Prostate gland (tissue), 2 donors: ENCODE measurements around the gene PALM3. TPM values are rescaled to one million over a fixed set of nuclear protein-coding genes. Genes with fewer than 3 reads are reported as not detected.

Experiments
- DNase-seq: peaks from one replicate; pipeline ENCODE4 v3.0.0-alpha.2; 2019; ENCODE audit warnings: low spot score
- H3K27ac ChIP-seq, 2 donors: fragments of 200-600 bp; sonication (generic); 2 replicates each; pipeline ENCODE4 v1.5.1; 2017 to 2019
- H3K27me3 ChIP-seq: fragments of 200-600 bp; sonication (generic); replicated peaks from 2 replicates; pipeline ENCODE4 v1.5.1; 2019; ENCODE audit not compliant: insufficient read depth
- H3K36me3 ChIP-seq, 2 donors: fragments of 200-600 bp; sonication (generic); 1 replicate in 1 of 2; 2 replicates in 1 of 2; pipeline versions ENCODE4 v1.5.1 to v1.8.1; 2017 to 2019
- H3K4me1 ChIP-seq: fragments of 200-600 bp; sonication (generic); replicated peaks from 2 replicates; pipeline ENCODE4 v1.5.1; 2019
- H3K4me3 ChIP-seq, 2 donors: fragments of 200-600 bp; sonication (generic); 2 replicates each; pipeline ENCODE4 v1.5.1; 2017 to 2019
- H3K9me3 ChIP-seq: fragments of 200-600 bp; sonication (generic); 2 replicates; pipeline ENCODE4 v1.5.1; 2017
- POLR2A ChIP-seq: fragments of 450-650 bp; IDR thresholded peaks from one replicate; pipeline ENCODE4 v1.6.1; 2016; ENCODE audit warnings: antibody characterized with exemption, mild to moderate bottlenecking
- POLR2AphosphoS5 ChIP-seq: sonication (generic); formaldehyde crosslinking; IDR thresholded peaks from one replicate; pipeline ENCODE4 v1.6.1; 2017; ENCODE audit warnings: antibody characterized with exemption
- WGBS: methylation state at CpG from one replicate; pipeline ENCODE4 v1.1.5; 2018; 5-methylcytosine and 5-hydroxymethylcytosine counted together
- intact Hi-C: fragments of 100-400 bp; cut with DNase I; formaldehyde crosslinking; loops from one replicate; pipeline ENCODE4 v1.14.2; 2022
- total RNA-seq, 2 donors: library from RNA; depleted of rRNA; stranded (reverse); fragments of >200 nt; gene quantifications; one replicate each; pipeline ENCODE4 v1.1.0, GENCODE V29; 2016
- TF ChIP-seq, protein P1 (sequence below), 4 experiments: fragments of 200-600 bp in 2 of 4; fragments of 450-650 bp in 2 of 4; sonication (generic) in 2 of 4; IDR thresholded peaks; 1 replicate in 3 of 4; 2 replicates in 1 of 4; pipeline ENCODE4 v1.5.1; 2016 to 2019; ENCODE audit warnings: antibody characterized with exemption in 4 of 4, mild to moderate bottlenecking in 2 of 4, moderate library complexity in 2 of 4

Gene PALM3, protein sequence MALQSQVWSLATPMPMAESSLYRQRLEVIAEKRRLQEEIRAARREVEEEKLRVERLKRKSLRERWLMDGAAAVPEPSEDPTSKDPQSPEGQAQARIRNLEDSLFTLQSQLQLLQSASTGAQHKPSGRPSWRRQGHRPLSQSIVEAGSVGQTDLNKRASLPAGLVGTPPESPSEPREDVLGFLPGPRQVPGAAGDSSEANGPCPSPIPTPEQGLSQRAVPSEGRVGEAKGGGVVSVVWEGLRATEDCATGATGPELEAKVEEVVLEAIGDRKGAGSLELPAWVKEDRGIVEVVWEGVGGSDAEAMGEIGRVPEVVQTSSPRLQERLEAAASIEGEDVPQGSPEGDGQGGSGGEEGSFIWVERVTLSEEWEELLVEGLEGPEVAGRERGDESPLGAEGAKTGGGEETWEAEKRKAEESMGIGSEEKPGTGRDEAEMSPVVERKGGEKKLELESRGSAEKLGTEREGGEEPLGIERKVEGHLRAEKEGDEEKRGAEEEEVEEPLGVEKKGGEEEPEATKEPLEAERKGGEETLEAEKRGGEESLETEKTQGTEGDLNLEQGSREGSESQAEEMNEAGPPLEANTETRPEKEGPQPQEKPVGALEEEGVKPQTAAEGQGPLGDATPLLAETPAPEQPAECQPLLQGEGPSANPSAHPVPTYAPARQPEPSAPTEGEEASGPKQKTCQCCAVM
- total RNA-seq, result 10 to 100 TPM in 1 of 2 donors, 1 to 10 TPM in 1; 1.8 to 16.1 TPM

DNA sequence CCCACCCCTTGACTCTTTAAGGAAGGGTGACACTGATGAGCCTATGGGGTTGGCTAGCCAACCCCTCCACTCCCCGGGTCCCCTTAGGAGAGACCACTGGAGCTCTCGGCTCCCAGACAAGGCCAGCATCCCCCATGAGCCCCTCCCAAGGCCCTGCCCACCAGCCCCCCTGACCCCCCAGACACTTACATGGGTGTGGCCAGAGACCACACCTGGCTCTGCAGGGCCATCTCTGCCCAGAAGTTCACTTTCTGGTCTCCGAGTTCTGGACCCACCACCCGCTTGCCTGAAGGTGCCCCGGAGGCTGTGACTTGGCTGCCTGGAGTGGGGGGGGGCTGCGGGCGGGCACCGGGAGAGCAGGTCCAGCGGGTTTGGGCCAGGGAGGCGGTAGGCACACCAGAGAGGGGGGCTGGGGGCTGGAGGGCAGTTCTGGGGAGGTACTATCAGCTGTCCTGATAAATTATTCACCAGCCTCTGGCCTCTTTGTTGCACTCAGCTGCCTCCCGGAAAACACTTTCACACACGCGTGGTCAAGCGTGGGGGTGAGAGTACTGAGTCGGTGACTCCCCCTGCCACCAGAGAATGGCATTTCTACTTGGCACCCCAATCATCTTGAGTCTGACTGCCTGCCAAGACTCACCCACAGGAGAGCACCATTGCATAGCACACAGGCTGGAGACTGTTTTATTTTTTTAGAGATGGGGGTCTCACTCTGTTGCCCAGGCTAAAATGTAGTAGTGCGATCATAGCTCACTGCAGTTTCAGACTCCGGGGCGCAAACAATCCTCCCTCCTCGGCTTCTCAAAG lies at the start of gene PALM3:
PALM3 (minus strand) TSS at position 326 of the 807 bp plus-strand sequence; CDS start at position 230, 96 bp downstream.
- H3K27ac ChIP-seq, result peak within 1 kb of the TSS in 1 of 2 donors; percentile 36
- H3K36me3 ChIP-seq, result no peaks in the 10 kb centered on the region
- no peaks in the 10 kb centered on the region for H3K9me3 ChIP-seq
- intact Hi-C loops, result no loop called here
- no peak within 1 kb of the TSS for H3K4me3 ChIP-seq
- TF ChIP-seq POLR2A (no peak), POLR2AphosphoS5 (peak; percentile 9)
- TF ChIP-seq, protein P1, sequence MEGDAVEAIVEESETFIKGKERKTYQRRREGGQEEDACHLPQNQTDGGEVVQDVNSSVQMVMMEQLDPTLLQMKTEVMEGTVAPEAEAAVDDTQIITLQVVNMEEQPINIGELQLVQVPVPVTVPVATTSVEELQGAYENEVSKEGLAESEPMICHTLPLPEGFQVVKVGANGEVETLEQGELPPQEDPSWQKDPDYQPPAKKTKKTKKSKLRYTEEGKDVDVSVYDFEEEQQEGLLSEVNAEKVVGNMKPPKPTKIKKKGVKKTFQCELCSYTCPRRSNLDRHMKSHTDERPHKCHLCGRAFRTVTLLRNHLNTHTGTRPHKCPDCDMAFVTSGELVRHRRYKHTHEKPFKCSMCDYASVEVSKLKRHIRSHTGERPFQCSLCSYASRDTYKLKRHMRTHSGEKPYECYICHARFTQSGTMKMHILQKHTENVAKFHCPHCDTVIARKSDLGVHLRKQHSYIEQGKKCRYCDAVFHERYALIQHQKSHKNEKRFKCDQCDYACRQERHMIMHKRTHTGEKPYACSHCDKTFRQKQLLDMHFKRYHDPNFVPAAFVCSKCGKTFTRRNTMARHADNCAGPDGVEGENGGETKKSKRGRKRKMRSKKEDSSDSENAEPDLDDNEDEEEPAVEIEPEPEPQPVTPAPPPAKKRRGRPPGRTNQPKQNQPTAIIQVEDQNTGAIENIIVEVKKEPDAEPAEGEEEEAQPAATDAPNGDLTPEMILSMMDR (IDR thresholded peaks at IDR 0.05), result peak in 1 of 4 experiments; percentile 26
- 43% methylated on average over 19 of the region's 19 CpGs for WGBS
- peak; percentile 42 for DNase-seq
- H3K27me3 ChIP-seq, result no peaks in the 10 kb centered on the region
- no peaks in the 10 kb centered on the region for H3K4me1 ChIP-seq

GRCh38 chr19:14111486-14111885 lies 49.6 kb upstream of the PALM3 start:
- H3K4me1 ChIP-seq, result peaks cover 8% of the 10 kb centered on the region

GRCh38 chr19:14110650-14111049 lies 48.8 kb upstream of the PALM3 start:
- no peaks in the 10 kb centered on the region for H3K9me3 ChIP-seq
- H3K27me3 ChIP-seq, result no peaks in the 10 kb centered on the region
- H3K4me1 ChIP-seq, result peaks cover 6% of the 10 kb centered on the region
- peaks cover 0 to 8% of the 10 kb centered on the region in 2 donors for H3K36me3 ChIP-seq
- DNase-seq, result no peak
- intact Hi-C loops, result no loop called here
- H3K4me3 ChIP-seq, result no peak overlapping the region
- H3K27ac ChIP-seq, result no peak overlapping the region
- 70% methylated on average over 2 of the region's 2 CpGs for WGBS
- no peak for TF ChIP-seq POLR2AphosphoS5
- TF ChIP-seq, protein P1 (IDR thresholded peaks at IDR 0.05), result no peak
- no peak for TF ChIP-seq POLR2A

More at GRCh38 chr19:14111486-14111885, 49.6 kb upstream of the PALM3 start:
- Histone ChIP-seq H3K27me3 (no peaks in the 10 kb centered on the region), H3K27ac (no peak overlapping the region), H3K4me3 (no peak overlapping the region), H3K36me3 (peaks cover 0 to 3% of the 10 kb centered on the region in 2 donors), H3K9me3 (no peaks in the 10 kb centered on the region)
- TF ChIP-seq POLR2AphosphoS5 (no peak), POLR2A (no peak)
- TF ChIP-seq, protein P1 (IDR thresholded peaks at IDR 0.05), result no peak
- intact Hi-C loops, result no loop called here
- 94% methylated on average over 1 of the region's 1 CpG for WGBS
- DNase-seq, result no peak

- intact Hi-C loops, result no loop called here
Measured at GRCh38 chr19:14107581-14108461, 45.9 kb upstream of the PALM3 start.

More at GRCh38 chr19:14107581-14108461, 45.9 kb upstream of the PALM3 start:
- Histone ChIP-seq H3K4me1 (peaks cover 4% of the 10 kb centered on the region), H3K36me3 (peaks cover 0 to 11% of the 10 kb centered on the region in 2 donors), H3K4me3 (no peak overlapping the region), H3K27me3 (no peaks in the 10 kb centered on the region), H3K9me3 (no peaks in the 10 kb centered on the region), H3K27ac (peak overlapping the region; percentile 24 to 47)
- no peak for DNase-seq
- WGBS, result 60% methylated on average over 23 of the region's 23 CpGs
- TF ChIP-seq, protein P1 (IDR thresholded peaks at IDR 0.05), result no peak
- no peak for TF ChIP-seq POLR2AphosphoS5
